Muscle layer of duodenum (tissue), 2 donors: ENCODE measurements around the gene MAN1C1.
"Not testable (repeated sequence)": the region's sequence is repeated elsewhere in the genome, so short reads cannot be mapped to it uniquely, and the experiment has no call there.

Source experiments
- H3K27ac ChIP-seq: one replicate; pipeline ENCODE4 v1.7.0; 2013; ENCODE audit warnings: mild to moderate bottlenecking, low read length
- H3K27me3 ChIP-seq: one replicate; pipeline ENCODE4 v1.7.0; 2013; ENCODE audit warnings: low read depth, mild to moderate bottlenecking, control low read depth, low read length
- H3K36me3 ChIP-seq, 2 donors: one replicate each; pipeline ENCODE4 v1.7.0; 2013; ENCODE audit warnings: low read length in 2 of 2, control low read depth in 1 of 2, mild to moderate bottlenecking in 1 of 2; ENCODE audit not compliant: insufficient read depth in 2 of 2, control insufficient read depth in 1 of 2
- H3K4me1 ChIP-seq, 2 donors: one replicate each; pipeline ENCODE4 v1.7.0; 2013; ENCODE audit warnings: low read length in 2 of 2, mild to moderate bottlenecking in 2 of 2, control low read depth in 1 of 2, moderate library complexity in 1 of 2; ENCODE audit not compliant: insufficient read depth in 2 of 2, control insufficient read depth in 1 of 2
- H3K4me3 ChIP-seq, 2 donors: one replicate each; pipeline ENCODE4 v1.7.0; 2013; ENCODE audit warnings: low read length in 2 of 2, low read depth in 1 of 2, mild to moderate bottlenecking in 1 of 2
- H3K9me3 ChIP-seq, 2 donors: one replicate each; pipeline ENCODE4 v1.7.0; 2013; ENCODE audit warnings: low read length in 2 of 2, control low read depth in 1 of 2, mild to moderate bottlenecking in 1 of 2; ENCODE audit not compliant: control insufficient read depth in 1 of 2
- donor health status: healthy.

The MAN1C1 gene

DNA sequence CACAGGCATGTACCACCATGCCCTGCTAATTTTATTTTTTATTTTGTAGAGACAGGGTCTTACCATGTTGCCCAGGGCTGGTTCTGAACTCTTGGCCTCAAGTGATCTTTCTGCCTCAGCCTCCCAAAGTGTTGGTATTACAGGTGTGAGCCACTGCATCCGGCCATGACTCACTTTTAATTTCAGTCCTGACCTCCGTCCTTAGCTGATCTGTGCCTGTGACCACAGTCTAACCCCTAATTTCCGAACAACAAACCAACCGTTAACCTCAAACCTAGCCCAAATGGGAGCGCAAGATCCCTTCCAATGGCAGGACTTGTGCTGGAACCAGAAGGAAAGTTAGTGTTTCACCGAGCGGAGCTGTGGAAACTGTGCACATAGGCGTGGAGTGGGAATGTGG, 29.3 kb upstream of the MAN1C1 start:
- no peaks in the 10 kb centered on the region for H3K9me3 ChIP-seq
- no peaks in the 10 kb centered on the region for H3K36me3 ChIP-seq
- H3K4me1 ChIP-seq, result peaks cover 7 to 14% of the 10 kb centered on the region in 2 donors
- H3K4me3 ChIP-seq, result no peak overlapping the region
- H3K27ac ChIP-seq, result no peak overlapping the region
- H3K27me3 ChIP-seq, result no peaks in the 10 kb centered on the region

DNA sequence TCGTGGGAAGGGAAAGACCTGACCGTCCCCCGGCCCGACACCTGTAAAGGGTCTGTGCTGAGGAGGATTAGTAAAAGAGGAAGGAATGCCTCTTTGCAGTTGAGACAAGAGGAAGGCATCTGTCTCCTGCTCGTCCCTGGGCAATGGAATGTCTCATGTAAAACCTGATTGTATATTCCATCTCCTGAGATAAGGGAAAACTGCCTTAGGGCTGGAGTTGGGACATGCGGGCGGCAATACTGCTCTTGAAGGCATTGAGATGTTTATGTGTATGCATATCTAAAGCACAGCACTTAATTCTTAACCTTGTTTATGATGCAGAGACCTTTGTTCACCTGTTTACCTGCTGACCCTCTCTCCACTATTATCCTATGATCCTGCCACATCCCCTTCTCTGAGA, 28.4 kb upstream of the MAN1C1 start:
- not testable (repeated sequence) for H3K4me3 ChIP-seq, H3K36me3 ChIP-seq, H3K9me3 ChIP-seq, H3K27ac ChIP-seq, H3K27me3 ChIP-seq
- peaks cover 7 to 14% of the 10 kb centered on the region in 2 donors for H3K4me1 ChIP-seq

DNA sequence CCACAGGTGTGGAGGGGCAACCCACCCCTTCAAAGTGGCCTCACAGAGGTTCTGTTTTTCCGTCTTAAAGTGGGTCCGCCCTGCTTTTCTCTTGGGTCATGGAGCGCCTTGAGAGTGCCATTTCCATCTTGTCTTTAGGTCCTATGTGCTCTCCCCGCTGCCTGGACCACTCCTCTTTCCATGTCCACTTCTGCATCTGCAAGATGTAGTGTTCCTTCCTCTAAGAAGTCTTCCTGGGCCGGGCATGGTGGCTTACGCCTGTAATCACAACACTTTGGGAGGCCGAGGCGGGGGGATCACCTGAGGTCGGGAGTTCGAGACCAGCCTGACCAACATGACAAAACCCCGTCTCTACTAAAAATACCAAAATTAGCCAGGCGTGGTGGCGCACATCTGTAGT, 27.8 kb upstream of the MAN1C1 start:
- not testable (repeated sequence) for H3K27me3 ChIP-seq, H3K4me3 ChIP-seq, H3K27ac ChIP-seq, H3K36me3 ChIP-seq, H3K9me3 ChIP-seq
- H3K4me1 ChIP-seq, result peaks cover 7 to 14% of the 10 kb centered on the region in 2 donors

- H3K27ac ChIP-seq, result no peak overlapping the region
Observed at GRCh38 chr1:25590096-25590824, 26.3 kb upstream of the MAN1C1 start.

GRCh38 chr1:25593861-25594260, 22.7 kb upstream of the MAN1C1 start:
- Histone ChIP-seq H3K4me1 (peaks cover 7 to 14% of the 10 kb centered on the region in 2 donors), H3K27me3 (no peaks in the 10 kb centered on the region), H3K27ac (no peak overlapping the region), H3K9me3 (peaks cover 0 to 2% of the 10 kb centered on the region in 2 donors), H3K4me3 (no peak overlapping the region), H3K36me3 (no peaks in the 10 kb centered on the region)

More at GRCh38 chr1:25590096-25590824, 26.3 kb upstream of the MAN1C1 start:
- Histone ChIP-seq H3K36me3 (no peaks in the 10 kb centered on the region), H3K9me3 (no peaks in the 10 kb centered on the region), H3K4me3 (no peak overlapping the region), H3K27me3 (no peaks in the 10 kb centered on the region), H3K4me1 (peaks cover 7 to 14% of the 10 kb centered on the region in 2 donors)

DNA sequence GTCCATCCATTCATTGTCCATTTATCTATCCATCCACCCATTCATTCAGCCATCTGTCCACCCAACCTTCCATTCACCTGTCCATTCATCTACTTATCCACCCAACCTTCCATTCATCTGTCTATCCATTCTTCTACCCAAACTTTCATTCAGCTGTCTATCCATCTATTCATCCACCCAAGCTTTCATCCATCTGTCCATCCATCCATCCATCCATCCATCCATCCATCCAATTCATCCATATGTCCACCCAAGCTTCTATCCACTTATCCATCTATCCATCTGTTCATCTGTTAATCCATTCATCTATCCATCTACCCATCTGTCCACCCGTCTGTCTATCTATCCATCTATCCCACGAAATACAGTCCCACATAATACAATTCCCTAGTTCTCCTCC, 21.6 kb upstream of the MAN1C1 start:
- H3K4me1 ChIP-seq, result peaks cover 7 to 10% of the 10 kb centered on the region in 2 donors
- no peak overlapping the region for H3K27ac ChIP-seq
- H3K27me3 ChIP-seq, result no peaks in the 10 kb centered on the region
- no peak overlapping the region for H3K4me3 ChIP-seq
- H3K9me3 ChIP-seq, result peaks cover 0 to 5% of the 10 kb centered on the region in 2 donors
- H3K36me3 ChIP-seq, result no peaks in the 10 kb centered on the region

DNA sequence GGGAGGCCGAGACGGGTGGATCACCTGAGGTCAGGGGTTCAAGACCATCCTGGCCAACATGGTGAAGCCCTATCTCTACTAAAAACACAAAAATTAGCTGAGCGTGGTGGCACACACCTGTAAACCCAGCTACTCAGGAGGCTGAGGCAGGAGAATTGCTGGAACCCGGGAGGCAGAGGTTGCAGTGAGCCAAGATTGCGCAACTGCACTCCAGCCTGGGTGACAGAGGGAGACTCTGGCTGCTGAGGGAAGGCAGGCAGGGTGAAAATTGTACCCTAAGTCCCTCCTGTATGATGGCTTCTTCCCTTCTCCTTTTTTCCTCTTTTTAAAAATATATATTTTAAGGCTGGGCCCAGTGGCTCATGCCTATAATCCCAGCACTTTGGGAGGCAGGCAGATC, 19.9 kb upstream of the MAN1C1 start:
- H3K27ac ChIP-seq, H3K9me3 ChIP-seq, H3K36me3 ChIP-seq, H3K27me3 ChIP-seq, H3K4me3 ChIP-seq, H3K4me1 ChIP-seq: not testable (repeated sequence)

GRCh38 chr1:25598879-25599278, 17.7 kb upstream of the MAN1C1 start:
- no peak overlapping the region for H3K4me3 ChIP-seq
- no peaks in the 10 kb centered on the region for H3K4me1 ChIP-seq

DNA sequence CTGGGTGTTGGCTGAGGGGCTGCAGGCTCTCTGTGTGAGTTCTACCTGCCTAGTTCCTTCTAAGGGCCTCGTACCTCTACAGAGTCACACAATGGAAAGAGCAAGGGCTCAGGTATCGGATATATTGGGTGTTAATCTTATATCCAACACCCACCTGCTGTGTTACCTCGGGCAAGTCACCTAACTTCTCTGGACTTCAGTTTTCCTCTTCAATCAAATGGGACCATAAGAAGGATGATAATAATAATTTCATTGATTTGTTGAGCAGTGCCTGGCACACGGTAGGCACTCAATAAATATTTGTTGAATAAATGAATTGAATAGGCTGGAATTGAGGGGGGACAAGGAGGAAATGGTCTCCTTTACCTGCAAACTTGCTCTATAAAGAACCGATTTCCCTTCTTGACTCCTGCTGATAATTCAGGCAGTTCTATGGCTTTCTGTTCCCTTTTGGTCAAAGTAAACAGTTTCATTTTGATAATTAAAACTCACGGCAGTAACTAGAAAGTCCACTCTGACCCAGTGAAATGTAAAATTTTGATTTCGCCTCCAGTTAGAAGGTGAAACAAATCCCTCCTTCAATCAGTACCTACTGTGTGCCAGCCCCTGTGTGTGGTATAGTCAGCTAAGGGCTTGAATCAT, 16.5 kb upstream of the MAN1C1 start:
- Histone ChIP-seq H3K36me3 (no peaks in the 10 kb centered on the region), H3K4me3 (no peak overlapping the region)

More at GRCh38 chr1:25598879-25599278, 17.7 kb upstream of the MAN1C1 start:
- H3K27ac ChIP-seq, result no peak overlapping the region
- H3K36me3 ChIP-seq, result no peaks in the 10 kb centered on the region
- peaks cover 0 to 5% of the 10 kb centered on the region in 2 donors for H3K9me3 ChIP-seq
- H3K27me3 ChIP-seq, result no peaks in the 10 kb centered on the region

GRCh38 chr1:25600971-25601699, 15.5 kb upstream of the MAN1C1 start:
- H3K4me3 ChIP-seq, H3K9me3 ChIP-seq, H3K27ac ChIP-seq, H3K27me3 ChIP-seq, H3K36me3 ChIP-seq, H3K4me1 ChIP-seq: not testable (repeated sequence)

More for the DNA sequence above, 16.5 kb upstream of the MAN1C1 start:
- Histone ChIP-seq H3K27ac (no peak overlapping the region), H3K27me3 (no peaks in the 10 kb centered on the region), H3K4me1 (no peaks in the 10 kb centered on the region), H3K9me3 (peaks cover 0 to 5% of the 10 kb centered on the region in 2 donors)

DNA sequence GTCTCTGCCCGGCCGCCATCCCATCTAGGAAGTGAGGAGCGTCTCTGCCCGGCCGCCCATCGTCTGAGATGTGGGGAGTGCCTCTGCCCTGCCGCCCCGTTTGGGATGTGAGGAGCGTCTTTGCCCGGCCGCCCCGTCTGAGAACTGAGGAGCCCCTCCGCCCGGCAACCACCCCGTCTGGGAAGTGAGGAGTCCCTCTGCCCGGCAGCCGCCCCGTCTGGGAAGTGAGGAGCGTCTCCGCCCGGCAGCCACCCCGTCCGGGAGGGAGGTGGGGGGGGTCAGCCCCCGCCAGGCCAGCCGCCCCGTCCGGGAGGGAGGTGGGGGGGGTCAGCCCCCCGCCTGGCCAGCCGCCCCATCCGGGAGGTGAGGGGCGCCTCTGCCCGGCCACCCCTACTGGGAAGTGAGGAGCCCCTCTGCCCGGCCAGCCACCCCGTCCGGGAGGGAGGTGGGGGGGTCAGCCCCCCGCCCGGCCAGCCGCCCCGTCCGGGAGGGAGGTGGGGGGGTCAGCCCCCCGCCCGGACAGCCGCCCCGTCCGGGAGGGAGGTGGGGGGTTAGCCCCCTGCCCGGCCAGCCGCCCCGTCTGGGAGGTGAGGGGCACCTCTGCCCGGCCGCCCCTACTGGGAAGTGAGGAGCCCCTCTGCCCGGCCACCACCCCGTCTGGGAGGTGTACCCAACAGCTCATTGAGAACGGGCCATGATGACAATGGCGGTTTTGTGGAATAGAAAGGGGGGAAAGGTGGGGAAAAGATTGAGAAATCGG, 12.6 kb upstream of the MAN1C1 start:
- not testable (repeated sequence) for H3K27ac ChIP-seq, H3K4me3 ChIP-seq, H3K9me3 ChIP-seq, H3K36me3 ChIP-seq, H3K27me3 ChIP-seq, H3K4me1 ChIP-seq
